Activated naive CD4-positive, alpha-beta T cell treated with anti-CD3 and anti-CD28 coated beads, Interleukin-2, amount 10 ng/mL, durations not matched to agents 7 days and 5 days (primary cell): ENCODE data around the gene CAMK1D.
A peak's percentile ranks its signal among the peaks of the same experiment; 100 is the strongest.
"Not testable (repeated sequence)": the region's sequence is repeated elsewhere in the genome, so short reads cannot be mapped to it uniquely, and the experiment has no call there.

Experiments
- CTCF ChIA-PET: fragments of 350-600 bp; sonication (Branson Sonifier 250); formaldehyde crosslinking; loops from one replicate; lab custom pipeline; 2021; ENCODE audit warnings: antibody characterized with exemption; lab: Charles Lee
- DNase-seq: peaks from one replicate; pipeline ENCODE4 v3.0.0-alpha.2; 2020
- H3K27ac Mint-ChIP-seq: one replicate; pipeline ENCODE4 v1.8.0; 2021; ENCODE audit warnings: mild to moderate bottlenecking, moderate library complexity, mixed read lengths
- H3K27me3 Mint-ChIP-seq: one replicate; pipeline ENCODE4 v1.8.0; 2021; ENCODE audit warnings: mild to moderate bottlenecking, mixed read lengths
- H3K36me3 Mint-ChIP-seq: one replicate; pipeline ENCODE4 v1.8.0; 2021; ENCODE audit warnings: mixed read lengths
- H3K4me1 Mint-ChIP-seq: one replicate; pipeline ENCODE4 v1.8.0; 2021; ENCODE audit warnings: mixed read lengths
- H3K4me3 Mint-ChIP-seq: one replicate; pipeline ENCODE4 v1.8.0; 2021; ENCODE audit warnings: mild to moderate bottlenecking, moderate library complexity, mixed read lengths
- H3K9me3 Mint-ChIP-seq: one replicate; pipeline ENCODE4 v1.8.0; 2021; ENCODE audit warnings: mixed read lengths

CAMK1D gene

GRCh38 chr10:12350167-12350872 lies 973 bp downstream of the CAMK1D start:
- CTCF ChIA-PET, result interaction anchor here (1.1 to 2.8 kb wide), 4 partner anchors 54 to 306 kb away, joined by 3 to 8 read pairs (median 4); no protein-coding TSS in a partner anchor
- Mint-ChIP-seq H3K27me3 (peaks cover 81% of the 10 kb centered on the region), H3K4me3 (peak overlapping the region; percentile 87), H3K4me1 (peaks cover 24% of the 10 kb centered on the region), H3K36me3 (peaks cover 3% of the 10 kb centered on the region), H3K9me3 (no peaks in the 10 kb centered on the region), H3K27ac (peak overlapping the region; percentile 89)
- DNase-seq, result peak; percentile 69

- Mint-ChIP-seq H3K36me3 (peaks cover 3% of the 10 kb centered on the region), H3K27ac (peak overlapping the region; percentile 89), H3K4me3 (peak overlapping the region; percentile 87), H3K4me1 (peaks cover 24% of the 10 kb centered on the region), H3K27me3 (peaks cover 81% of the 10 kb centered on the region), H3K9me3 (no peaks in the 10 kb centered on the region)
- DNase-seq, result no peak
- CTCF ChIA-PET, result interaction anchor here (0.6 to 2.8 kb wide), 2 partner anchors 280 to 305 kb away, joined by 4 to 8 read pairs; no protein-coding TSS in a partner anchor
Measured at GRCh38 chr10:12350925-12351324, 1.6 kb downstream of the CAMK1D start.

- no peak for DNase-seq
- Mint-ChIP-seq H3K36me3 (peaks cover 3% of the 10 kb centered on the region), H3K4me3 (peak overlapping the region; percentile 87), H3K4me1 (peaks cover 24% of the 10 kb centered on the region), H3K9me3 (no peaks in the 10 kb centered on the region), H3K27ac (no peak overlapping the region), H3K27me3 (peaks cover 81% of the 10 kb centered on the region)
- CTCF ChIA-PET, result interaction anchor here (0.6 to 2.8 kb wide), 3 partner anchors 87 to 305 kb away, joined by 3 to 8 read pairs (median 4); no protein-coding TSS in a partner anchor
Measured at GRCh38 chr10:12351447-12351846, 2.1 kb downstream of the CAMK1D start.

- H3K9me3 Mint-ChIP-seq, result no peaks in the 10 kb centered on the region
- peaks cover 81% of the 10 kb centered on the region for H3K27me3 Mint-ChIP-seq
- DNase-seq, result no peak
- H3K36me3 Mint-ChIP-seq, result peaks cover 3% of the 10 kb centered on the region
- peaks cover 24% of the 10 kb centered on the region for H3K4me1 Mint-ChIP-seq
- no peak overlapping the region for H3K4me3 Mint-ChIP-seq
- no peak overlapping the region for H3K27ac Mint-ChIP-seq
- CTCF ChIA-PET, result interaction anchor here (0.7 to 2.8 kb wide), 2 partner anchors 87 to 304 kb away, joined by 3 to 8 read pairs; no protein-coding TSS in a partner anchor
Measured at GRCh38 chr10:12351889-12352288, 2.5 kb downstream of the CAMK1D start.

GRCh38 chr10:12353399-12354242 lies 4.3 kb downstream of the CAMK1D start:
- H3K4me3 Mint-ChIP-seq, result no peak overlapping the region
- no peaks in the 10 kb centered on the region for H3K9me3 Mint-ChIP-seq
- H3K27ac Mint-ChIP-seq, result no peak overlapping the region
- H3K36me3 Mint-ChIP-seq, result peaks cover 3% of the 10 kb centered on the region
- peaks cover 13% of the 10 kb centered on the region for H3K4me1 Mint-ChIP-seq
- CTCF ChIA-PET, result no interaction called here
- peaks cover 74% of the 10 kb centered on the region for H3K27me3 Mint-ChIP-seq
- no peak for DNase-seq

GRCh38 chr10:12354696-12355095 lies 5.3 kb downstream of the CAMK1D start:
- CTCF ChIA-PET, H3K9me3 Mint-ChIP-seq, H3K27ac Mint-ChIP-seq, H3K36me3 Mint-ChIP-seq, H3K4me3 Mint-ChIP-seq, DNase-seq: not testable (repeated sequence)
- Mint-ChIP-seq H3K4me1 (peaks cover 22% of the 10 kb centered on the region), H3K27me3 (peaks cover 72% of the 10 kb centered on the region)

GRCh38 chr10:12355384-12355783 lies 6.0 kb downstream of the CAMK1D start:
- Mint-ChIP-seq H3K27ac (no peak overlapping the region), H3K4me1 (peaks cover 20% of the 10 kb centered on the region), H3K4me3 (no peak overlapping the region), H3K27me3 (peaks cover 67% of the 10 kb centered on the region), H3K9me3 (no peaks in the 10 kb centered on the region), H3K36me3 (no peaks in the 10 kb centered on the region)
- CTCF ChIA-PET, result interaction anchor here (0.7 kb wide), 1 partner anchor 59 kb away, joined by 3 read pairs; no protein-coding TSS in a partner anchor
- no peak for DNase-seq

- Mint-ChIP-seq H3K36me3 (no peaks in the 10 kb centered on the region), H3K4me3 (no peak overlapping the region), H3K27me3 (peaks cover 53% of the 10 kb centered on the region), H3K27ac (no peak overlapping the region), H3K9me3 (no peaks in the 10 kb centered on the region), H3K4me1 (peaks cover 11% of the 10 kb centered on the region)
- CTCF ChIA-PET, result interaction anchor here (0.7 kb wide), 1 partner anchor 50 kb away, joined by 3 read pairs; no protein-coding TSS in a partner anchor
- no peak for DNase-seq
Measured at GRCh38 chr10:12357525-12358151, 8.3 kb downstream of the CAMK1D start.

GRCh38 chr10:12358863-12359564 lies 9.7 kb downstream of the CAMK1D start:
- H3K4me3 Mint-ChIP-seq, result no peak overlapping the region
- peaks cover 11% of the 10 kb centered on the region for H3K4me1 Mint-ChIP-seq
- CTCF ChIA-PET, result interaction anchor here (0.6 kb wide), 1 partner anchor 14 kb away, joined by 3 read pairs; no protein-coding TSS in a partner anchor
- H3K36me3 Mint-ChIP-seq, result no peaks in the 10 kb centered on the region
- no peak for DNase-seq
- no peak overlapping the region for H3K27ac Mint-ChIP-seq
- no peaks in the 10 kb centered on the region for H3K9me3 Mint-ChIP-seq
- peaks cover 42% of the 10 kb centered on the region for H3K27me3 Mint-ChIP-seq

- Mint-ChIP-seq H3K36me3 (no peaks in the 10 kb centered on the region), H3K9me3 (no peaks in the 10 kb centered on the region), H3K4me3 (no peak overlapping the region), H3K27me3 (peaks cover 30% of the 10 kb centered on the region), H3K27ac (no peak overlapping the region), H3K4me1 (peaks cover 14% of the 10 kb centered on the region)
- CTCF ChIA-PET, result no interaction called here
- no peak for DNase-seq
Measured at GRCh38 chr10:12360461-12360860, 11.1 kb downstream of the CAMK1D start.

GRCh38 chr10:12361115-12361514 lies 11.8 kb downstream of the CAMK1D start:
- H3K9me3 Mint-ChIP-seq, DNase-seq, H3K27ac Mint-ChIP-seq, H3K36me3 Mint-ChIP-seq, H3K4me3 Mint-ChIP-seq, CTCF ChIA-PET: not testable (repeated sequence)
- Mint-ChIP-seq H3K4me1 (peaks cover 18% of the 10 kb centered on the region), H3K27me3 (peaks cover 23% of the 10 kb centered on the region)

GRCh38 chr10:12364559-12364958 lies 15.2 kb downstream of the CAMK1D start:
- no peak overlapping the region for H3K4me3 Mint-ChIP-seq
- DNase-seq, result no peak
- CTCF ChIA-PET, result no interaction called here
- peak overlapping the region; percentile 83 for H3K27ac Mint-ChIP-seq
- H3K36me3 Mint-ChIP-seq, result peaks cover 1% of the 10 kb centered on the region
- no peaks in the 10 kb centered on the region for H3K27me3 Mint-ChIP-seq
- no peaks in the 10 kb centered on the region for H3K9me3 Mint-ChIP-seq
- H3K4me1 Mint-ChIP-seq, result peaks cover 24% of the 10 kb centered on the region

GRCh38 chr10:12367272-12367671 lies 17.9 kb downstream of the CAMK1D start:
- Mint-ChIP-seq H3K4me3 (no peak overlapping the region), H3K9me3 (no peaks in the 10 kb centered on the region), H3K36me3 (peaks cover 1% of the 10 kb centered on the region), H3K4me1 (peaks cover 23% of the 10 kb centered on the region), H3K27me3 (no peaks in the 10 kb centered on the region), H3K27ac (no peak overlapping the region)
- CTCF ChIA-PET, result no interaction called here
- no peak for DNase-seq
